Measurements from ENCODE around the gene GPS1.
"Not testable (repeated sequence)": the region's sequence is repeated elsewhere in the genome, so short reads cannot be mapped to it uniquely, and the experiment has no call there.

The GPS1 gene

DNA sequence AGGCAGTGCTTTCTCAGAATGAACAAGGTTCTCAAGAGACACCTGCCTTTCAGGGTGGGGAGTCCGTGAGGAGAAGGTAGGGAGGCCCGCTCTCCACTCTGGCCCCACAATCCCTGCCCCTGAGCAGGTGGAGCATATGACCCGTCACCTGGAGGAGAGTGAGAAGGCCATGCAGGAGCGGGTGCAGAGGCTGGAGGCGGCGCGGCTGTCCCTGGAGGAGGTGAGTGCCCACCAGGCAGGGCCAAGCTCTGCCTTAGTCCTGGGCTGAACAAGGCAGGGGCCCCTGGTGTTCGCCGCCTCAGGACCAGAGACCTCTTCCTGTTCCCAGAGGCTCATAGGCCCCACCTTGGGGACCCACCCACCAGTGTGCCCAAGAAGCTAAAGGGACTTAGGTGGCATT is 22.7 kb upstream of the GPS1 start:
- no peak for DNase-seq (ENCODE audit: low spot score)

GRCh38 chr17:82029391-82029790 is 22.3 kb upstream of the GPS1 start:
- no peak for DNase-seq (ENCODE audit: low spot score)

GRCh38 chr17:82029990-82030469 is 21.7 kb upstream of the GPS1 start:
- DNase-seq (ENCODE audit: low spot score): no peak

- peak; percentile 90 for DNase-seq (ENCODE audit: low spot score)
Measured at GRCh38 chr17:82030470-82031302, 21.0 kb upstream of the GPS1 start.

DNA sequence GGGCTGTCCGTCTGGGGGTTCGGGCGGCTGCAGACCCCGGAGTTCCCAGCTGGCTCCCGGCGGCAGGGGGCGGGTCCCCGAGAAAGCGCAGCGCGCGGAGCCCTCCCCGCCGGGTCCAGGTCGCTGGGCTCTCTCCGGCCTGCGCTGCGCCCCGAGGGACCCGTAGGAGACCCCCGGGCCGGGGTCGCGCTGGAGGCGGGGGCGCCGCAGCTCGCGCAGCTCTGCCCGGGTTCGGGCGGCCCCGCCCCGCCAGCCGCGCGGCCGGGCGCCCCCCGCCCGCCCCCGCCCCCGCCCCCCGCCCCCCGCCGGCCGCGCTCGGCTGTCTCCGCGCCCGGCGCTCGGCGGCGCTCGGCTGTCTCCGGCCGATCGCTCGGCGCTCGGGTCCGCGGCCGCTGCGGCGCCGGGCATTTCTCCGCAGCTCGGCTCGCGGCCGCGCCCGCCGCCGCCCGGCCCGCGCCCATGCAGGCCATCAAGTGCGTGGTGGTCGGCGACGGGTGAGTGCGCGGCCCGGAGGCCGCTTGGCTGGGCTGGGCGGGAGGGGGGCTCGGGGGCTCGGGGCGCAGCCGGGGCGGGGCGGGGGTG is 20.3 kb upstream of the GPS1 start, which contains the start of gene RAC3:
TSS of gene RAC3 (plus strand) at position 376 of the 582 bp plus-strand sequence. CDS start at position 460, 84 bp downstream.
- peak; percentile 72 for DNase-seq (ENCODE audit: low spot score)

GRCh38 chr17:82031885-82032627 is 19.6 kb upstream of the GPS1 start:
- DNase-seq (ENCODE audit: low spot score): peak; percentile 24

DNA sequence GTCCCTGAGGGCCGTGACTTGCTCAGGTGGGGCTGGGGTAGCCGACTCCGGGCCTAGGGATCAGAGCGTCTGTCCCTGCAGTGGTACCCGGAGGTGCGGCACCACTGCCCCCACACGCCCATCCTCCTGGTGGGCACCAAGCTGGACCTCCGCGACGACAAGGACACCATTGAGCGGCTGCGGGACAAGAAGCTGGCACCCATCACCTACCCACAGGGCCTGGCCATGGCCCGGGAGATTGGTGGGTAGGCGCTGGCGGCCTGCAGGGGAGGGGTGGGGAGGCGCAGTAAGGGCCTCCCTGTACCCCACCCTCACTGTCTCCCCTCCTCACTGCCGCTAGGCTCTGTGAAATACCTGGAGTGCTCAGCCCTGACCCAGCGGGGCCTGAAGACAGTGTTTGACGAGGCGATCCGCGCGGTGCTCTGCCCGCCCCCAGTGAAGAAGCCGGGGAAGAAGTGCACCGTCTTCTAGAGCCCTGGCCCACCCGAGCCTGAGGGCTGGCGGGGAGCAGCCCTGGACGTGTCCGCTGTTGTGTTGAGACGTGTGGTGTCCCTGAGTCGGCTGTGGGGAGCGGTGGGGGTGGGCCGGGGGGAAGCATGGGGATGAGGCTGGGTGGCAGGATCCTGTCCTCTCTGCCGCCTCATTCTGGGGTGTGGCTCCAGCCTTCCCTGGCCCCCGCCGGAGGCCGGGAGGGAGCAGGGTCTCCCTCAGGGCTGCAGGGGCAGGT is 18.2 kb upstream of the GPS1 start:
- DNase-seq (ENCODE audit: low spot score): no peak

GRCh38 chr17:82034371-82035011 is 17.2 kb upstream of the GPS1 start:
- DNase-seq (ENCODE audit: low spot score): no peak

DNA sequence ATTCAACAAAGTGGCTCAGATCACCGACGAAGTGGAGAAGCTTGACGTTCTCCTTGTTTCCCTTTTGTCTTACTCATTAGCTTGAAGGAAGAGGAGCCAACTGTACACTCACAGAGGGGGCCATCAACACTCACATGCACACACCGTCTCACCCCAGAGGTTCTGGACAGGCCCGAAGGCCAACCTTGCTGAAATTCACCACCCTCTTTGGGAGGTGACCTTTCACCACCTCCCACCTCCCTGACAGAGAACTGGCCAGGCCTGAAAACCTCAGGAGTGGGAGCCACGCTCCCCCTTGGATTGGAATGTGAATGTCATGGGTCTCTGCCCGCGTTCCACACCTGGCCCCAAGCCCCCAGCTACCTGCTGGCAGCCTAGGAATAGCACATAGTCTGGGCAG is 16.2 kb upstream of the GPS1 start:
- DNase-seq (ENCODE audit: low spot score): no peak

- DNase-seq (ENCODE audit: low spot score): no peak
Measured at GRCh38 chr17:82035956-82036633, 15.6 kb upstream of the GPS1 start.

DNA sequence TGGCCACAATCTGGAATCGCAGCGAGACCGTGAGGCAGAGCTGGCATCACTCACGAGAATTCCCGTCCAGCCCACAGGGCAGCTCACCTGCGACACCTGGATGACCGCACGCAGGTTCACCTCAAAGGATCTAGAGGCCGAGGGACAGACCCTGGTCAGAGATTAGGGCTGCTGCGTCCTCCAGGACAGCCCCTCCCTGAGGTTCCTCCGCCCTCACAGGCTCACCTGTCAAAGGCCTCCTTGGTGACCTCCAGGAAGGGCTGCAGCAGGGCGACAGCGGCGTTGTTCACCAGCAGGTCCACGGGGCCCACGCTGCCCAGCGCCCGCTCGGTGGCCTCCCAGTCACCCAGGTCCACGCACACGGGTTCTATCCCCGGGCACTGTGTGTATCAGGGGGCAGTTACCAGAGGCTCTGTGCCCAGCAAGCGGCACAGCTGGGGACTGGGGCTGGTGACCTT is 15.0 kb upstream of the GPS1 start:
- no peak for DNase-seq (ENCODE audit: low spot score)

GRCh38 chr17:82037092-82037888 is 14.4 kb upstream of the GPS1 start, which contains the start of gene DCXR:
Gene DCXR (minus strand): TSS chr17:82037697. CDS start chr17:82037682, 15 bp downstream.
- DNase-seq (ENCODE audit: low spot score): peak; percentile 99

DNA sequence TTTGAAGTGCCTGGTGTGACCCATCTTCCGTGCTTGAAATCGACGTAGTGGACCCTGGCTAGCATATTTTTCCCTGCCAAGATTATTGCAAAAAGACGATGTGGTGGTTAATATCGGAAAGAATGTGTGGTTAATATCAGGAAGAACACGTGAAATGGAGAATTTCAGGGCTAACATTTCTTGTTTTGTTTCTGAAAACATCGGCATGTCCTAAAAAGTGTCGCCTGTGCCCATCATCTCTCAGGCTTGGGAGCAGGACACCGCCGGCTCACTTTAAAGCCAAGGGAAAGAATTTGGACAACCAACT is 13.9 kb upstream of the GPS1 start:
- no peak for DNase-seq (ENCODE audit: low spot score)

GRCh38 chr17:82038796-82039409 is 12.8 kb upstream of the GPS1 start:
- DNase-seq (ENCODE audit: low spot score): not testable (repeated sequence)

DNA sequence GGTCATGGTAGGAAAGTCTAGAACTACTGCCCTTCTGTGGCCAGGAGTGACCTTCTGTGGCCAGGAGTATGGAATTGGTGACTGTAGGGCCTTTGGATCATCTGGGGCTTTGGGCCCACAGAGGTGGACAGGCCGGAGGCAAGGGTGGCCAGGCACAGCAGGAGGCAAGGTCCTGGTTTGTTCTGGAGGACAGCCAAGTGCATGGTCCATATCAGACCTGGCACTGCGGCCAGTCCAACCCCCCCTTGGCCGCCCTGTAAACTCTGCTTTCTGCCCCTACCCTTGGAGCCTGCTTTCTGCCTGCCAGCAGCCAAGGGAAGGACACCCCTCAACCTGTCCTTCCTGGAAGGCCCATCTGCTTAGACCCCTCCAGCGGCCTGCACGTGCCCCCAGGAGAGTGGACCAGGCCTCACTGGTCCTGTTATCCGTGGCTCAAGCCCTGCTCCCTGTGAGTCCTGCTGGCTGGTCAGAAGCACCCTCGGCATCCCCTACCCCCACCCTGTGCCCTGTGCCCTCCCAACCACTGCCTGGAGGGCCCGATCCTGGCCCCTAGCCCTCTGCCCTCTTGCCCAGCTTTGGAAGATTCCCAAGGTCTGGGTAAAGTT is 11.9 kb upstream of the GPS1 start:
- no peak for DNase-seq (ENCODE audit: low spot score)

DNA sequence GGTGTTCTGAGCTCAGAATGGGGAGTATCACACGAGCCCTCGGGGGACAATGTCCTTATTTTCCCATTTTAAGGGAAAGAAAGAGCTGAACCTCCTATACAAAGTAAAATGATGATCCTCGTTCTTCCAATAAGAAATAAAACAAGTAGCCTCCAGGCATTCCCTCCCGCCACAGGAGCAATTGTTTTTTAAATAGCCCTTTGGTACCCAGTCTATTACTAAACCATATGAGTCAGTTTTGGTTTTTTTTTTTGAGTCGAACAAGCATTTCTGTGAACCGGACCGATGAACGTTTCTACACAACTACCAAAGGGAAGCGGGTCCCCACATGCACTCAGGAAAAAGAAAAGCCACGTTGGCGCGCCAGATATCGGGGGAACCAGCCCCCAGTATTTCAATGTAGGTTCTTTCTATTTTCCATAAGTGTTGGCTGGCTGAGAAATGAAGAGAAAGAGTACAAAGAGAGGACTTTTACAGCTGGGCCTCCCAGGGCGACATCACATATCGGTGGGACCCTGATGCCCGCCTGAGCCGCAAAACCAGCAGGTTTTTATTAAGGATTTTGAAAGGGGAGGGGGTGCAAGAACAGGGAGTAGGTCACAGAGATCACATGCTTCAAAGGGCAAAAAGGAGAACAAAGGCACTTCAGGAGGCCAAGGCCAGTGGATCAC is 10.4 kb upstream of the GPS1 start:
- no peak for DNase-seq (ENCODE audit: low spot score)

DNA sequence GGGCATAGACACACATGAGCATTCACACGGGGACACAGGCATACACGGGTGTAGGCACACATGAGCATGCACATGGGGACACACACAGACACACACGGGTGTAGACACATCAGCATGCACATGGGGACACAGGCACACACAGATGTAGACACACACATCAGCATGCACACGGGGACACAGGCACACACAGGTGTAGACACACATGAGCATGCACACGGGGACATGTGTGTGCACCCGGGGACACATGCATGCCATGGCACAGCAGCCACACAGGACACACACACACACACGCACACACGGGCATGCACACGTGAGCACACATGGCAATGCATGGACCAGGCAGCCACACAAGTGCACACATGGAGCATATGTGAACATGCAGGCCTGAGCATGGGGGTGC is 9.0 kb upstream of the GPS1 start:
- DNase-seq (ENCODE audit: low spot score): no peak

- DNase-seq (ENCODE audit: low spot score): no peak
Measured at GRCh38 chr17:82043507-82043906, 8.2 kb upstream of the GPS1 start.
